Measurements from ENCODE around the gene PCDHA1. TPM values are rescaled to one million over a fixed set of nuclear protein-coding genes. Genes with fewer than 3 reads are reported as not detected.

PCDHA1 gene
- total RNA-seq = not detected in 2 replicates

GRCh38 chr5:140785905-140786686, at the start of gene PCDHA1:
Gene PCDHA1, plus strand, starts transcription at chr5:140786140.
- no peak for DNase-seq (ENCODE audit: low read depth)
- no peaks in the 10 kb centered on the region for H3K27me3 ChIP-seq (ENCODE audit: control insufficient read depth, insufficient read depth, low read length)
- H3K4me3 ChIP-seq (ENCODE audit: low read depth, low read length) = no peak within 1 kb of the TSS
- no peaks in the 10 kb centered on the region for H3K36me3 ChIP-seq (ENCODE audit: control insufficient read depth, insufficient read depth, low read length)
- TF ChIP-seq CTCF (IDR thresholded peaks at IDR 0.05; ENCODE audit: insufficient read depth, low read length, poor library complexity, severe bottlenecking) = no peak

- Histone ChIP-seq H3K36me3 (ENCODE audit: control insufficient read depth, insufficient read depth, low read length) (no peaks in the 10 kb centered on the region), H3K4me3 (ENCODE audit: low read depth, low read length) (no peak overlapping the region), H3K27me3 (ENCODE audit: control insufficient read depth, insufficient read depth, low read length) (no peaks in the 10 kb centered on the region)
- no peak for DNase-seq (ENCODE audit: low read depth)
- no peak for TF ChIP-seq CTCF (IDR thresholded peaks at IDR 0.05; ENCODE audit: insufficient read depth, low read length, poor library complexity, severe bottlenecking)
These were observed 48.5 kb upstream of the PCDHA1 start for GRCh38 chr5:140737486-140737885.

GRCh38 chr5:140741967-140742366, 44.0 kb upstream of the PCDHA1 start:
- DNase-seq (ENCODE audit: low read depth) = no peak
- Histone ChIP-seq H3K36me3 (ENCODE audit: control insufficient read depth, insufficient read depth, low read length) (no peaks in the 10 kb centered on the region), H3K4me3 (ENCODE audit: low read depth, low read length) (no peak overlapping the region), H3K27me3 (ENCODE audit: control insufficient read depth, insufficient read depth, low read length) (no peaks in the 10 kb centered on the region)
- TF ChIP-seq CTCF (IDR thresholded peaks at IDR 0.05; ENCODE audit: insufficient read depth, low read length, poor library complexity, severe bottlenecking) = no peak

GRCh38 chr5:140753561-140753960, 32.4 kb upstream of the PCDHA1 start:
- Histone ChIP-seq H3K4me3 (ENCODE audit: low read depth, low read length) (no peak overlapping the region), H3K27me3 (ENCODE audit: control insufficient read depth, insufficient read depth, low read length) (no peaks in the 10 kb centered on the region), H3K36me3 (ENCODE audit: control insufficient read depth, insufficient read depth, low read length) (no peaks in the 10 kb centered on the region)
- DNase-seq (ENCODE audit: low read depth) = no peak
- no peak for TF ChIP-seq CTCF (IDR thresholded peaks at IDR 0.05; ENCODE audit: insufficient read depth, low read length, poor library complexity, severe bottlenecking)

- no peak for TF ChIP-seq CTCF (IDR thresholded peaks at IDR 0.05; ENCODE audit: insufficient read depth, low read length, poor library complexity, severe bottlenecking)
- no peak for DNase-seq (ENCODE audit: low read depth)
- no peaks in the 10 kb centered on the region for H3K36me3 ChIP-seq (ENCODE audit: control insufficient read depth, insufficient read depth, low read length)
- no peaks in the 10 kb centered on the region for H3K27me3 ChIP-seq (ENCODE audit: control insufficient read depth, insufficient read depth, low read length)
- H3K4me3 ChIP-seq (ENCODE audit: low read depth, low read length) = no peak overlapping the region
These were observed 21.6 kb upstream of the PCDHA1 start for GRCh38 chr5:140764177-140764973.

Measured in kidney epithelial cell (primary cell).